ENCODE data around the gene CLDN6. TPM values are rescaled to one million over a fixed set of nuclear protein-coding genes. Genes with fewer than 3 reads are reported as not detected.

The CLDN6 gene
- total and polyA plus RNA-seq, 9 of the 15 experiments (the other 6 are each of a cell fraction or from before 2014, with no cell fraction given), result 0.22 to 0.75 (median 0.38) TPM; not detected in 3

DNA sequence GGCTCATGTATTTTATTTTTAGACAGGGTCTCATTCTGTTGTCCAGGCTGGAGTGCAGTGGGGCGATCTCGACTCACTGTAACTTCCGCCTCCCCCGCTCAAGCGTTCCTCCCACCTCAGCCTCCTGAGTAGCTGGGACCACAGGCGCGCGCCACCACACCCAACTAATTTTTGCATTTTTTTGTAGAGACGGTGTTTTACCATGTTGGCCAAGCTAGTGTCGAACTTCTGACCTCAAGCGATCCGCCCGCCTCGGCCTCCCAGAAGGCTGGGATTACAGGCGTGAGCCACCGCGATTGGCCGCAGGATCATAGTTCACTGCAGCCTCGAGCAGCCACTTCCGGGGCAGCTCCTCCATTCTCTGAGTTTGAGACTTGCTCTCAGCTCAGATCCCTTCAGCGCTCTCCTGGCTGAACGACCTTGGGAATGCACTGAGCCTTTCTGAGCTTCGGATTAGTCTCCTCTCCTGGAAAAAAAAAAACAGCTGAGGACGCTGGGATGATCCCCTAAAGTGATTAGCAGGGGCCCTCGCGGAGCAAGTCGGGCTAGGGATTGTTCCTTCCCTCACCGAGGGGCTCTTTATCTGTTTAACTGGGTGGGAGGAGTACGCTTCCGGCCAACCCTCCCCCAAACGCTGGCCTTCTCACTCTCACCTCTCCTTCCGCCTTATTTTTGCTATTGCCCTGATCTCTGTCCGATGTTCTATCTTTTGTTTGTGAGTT lies 36.6 kb downstream of the CLDN6 start (continued):
- TF ChIP-seq ZNF695 (CRISPR knock-in tag; IDR thresholded peaks at IDR 0.05), result no peak
- TF ChIP-seq, protein P1, sequence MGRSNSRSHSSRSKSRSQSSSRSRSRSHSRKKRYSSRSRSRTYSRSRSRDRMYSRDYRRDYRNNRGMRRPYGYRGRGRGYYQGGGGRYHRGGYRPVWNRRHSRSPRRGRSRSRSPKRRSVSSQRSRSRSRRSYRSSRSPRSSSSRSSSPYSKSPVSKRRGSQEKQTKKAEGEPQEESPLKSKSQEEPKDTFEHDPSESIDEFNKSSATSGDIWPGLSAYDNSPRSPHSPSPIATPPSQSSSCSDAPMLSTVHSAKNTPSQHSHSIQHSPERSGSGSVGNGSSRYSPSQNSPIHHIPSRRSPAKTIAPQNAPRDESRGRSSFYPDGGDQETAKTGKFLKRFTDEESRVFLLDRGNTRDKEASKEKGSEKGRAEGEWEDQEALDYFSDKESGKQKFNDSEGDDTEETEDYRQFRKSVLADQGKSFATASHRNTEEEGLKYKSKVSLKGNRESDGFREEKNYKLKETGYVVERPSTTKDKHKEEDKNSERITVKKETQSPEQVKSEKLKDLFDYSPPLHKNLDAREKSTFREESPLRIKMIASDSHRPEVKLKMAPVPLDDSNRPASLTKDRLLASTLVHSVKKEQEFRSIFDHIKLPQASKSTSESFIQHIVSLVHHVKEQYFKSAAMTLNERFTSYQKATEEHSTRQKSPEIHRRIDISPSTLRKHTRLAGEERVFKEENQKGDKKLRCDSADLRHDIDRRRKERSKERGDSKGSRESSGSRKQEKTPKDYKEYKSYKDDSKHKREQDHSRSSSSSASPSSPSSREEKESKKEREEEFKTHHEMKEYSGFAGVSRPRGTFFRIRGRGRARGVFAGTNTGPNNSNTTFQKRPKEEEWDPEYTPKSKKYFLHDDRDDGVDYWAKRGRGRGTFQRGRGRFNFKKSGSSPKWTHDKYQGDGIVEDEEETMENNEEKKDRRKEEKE (IDR thresholded peaks at IDR 0.05; ENCODE audit: borderline replicate concordance in 1 of 2, control insufficient read depth in 1 of 2, low read depth in 2 of 2, low read length in 1 of 2), result no peak
- TF ChIP-seq ZNF23 (CRISPR knock-in tag; IDR thresholded peaks at IDR 0.05), result no peak
- no peak for TF ChIP-seq ZNF830 (CRISPR knock-in tag; IDR thresholded peaks at IDR 0.05)
- TF ChIP-seq ZNF696 (CRISPR knock-in tag; conservative IDR thresholded peaks at IDR 0.05), result no peak
- no peak for TF ChIP-seq DDX20 (tag; IDR thresholded peaks at IDR 0.05; ENCODE audit: low read depth)
- TF ChIP-seq SMARCE1 (IDR thresholded peaks at IDR 0.05), result 0 out of 2 replicates have a peak, but pooled peaks have one; percentile 33
- TF ChIP-seq ZKSCAN8 (CRISPR knock-in tag; IDR thresholded peaks at IDR 0.05), result no peak
- no peak for TF ChIP-seq ZBTB8A (IDR thresholded peaks at IDR 0.05; ENCODE audit: partially characterized antibody)
- TF ChIP-seq TRIM25 (IDR thresholded peaks at IDR 0.05; ENCODE audit: borderline replicate concordance), result 0 out of 2 replicates have a peak, but pooled peaks have one; percentile 57
- no peak for TF ChIP-seq DIDO1 (tag; IDR thresholded peaks at IDR 0.05; ENCODE audit: low read depth)
- no peak for TF ChIP-seq ZNF282 (CRISPR knock-in tag; IDR thresholded peaks at IDR 0.05)
- TF ChIP-seq ZNF354B (CRISPR knock-in tag; IDR thresholded peaks at IDR 0.05), result no peak
- peak; percentile 86 for TF ChIP-seq NR2C1 (IDR thresholded peaks at IDR 0.05)
- TF ChIP-seq NR2C1 (tag; IDR thresholded peaks at IDR 0.05), result peak; percentile 89
- TF ChIP-seq, protein P2, sequence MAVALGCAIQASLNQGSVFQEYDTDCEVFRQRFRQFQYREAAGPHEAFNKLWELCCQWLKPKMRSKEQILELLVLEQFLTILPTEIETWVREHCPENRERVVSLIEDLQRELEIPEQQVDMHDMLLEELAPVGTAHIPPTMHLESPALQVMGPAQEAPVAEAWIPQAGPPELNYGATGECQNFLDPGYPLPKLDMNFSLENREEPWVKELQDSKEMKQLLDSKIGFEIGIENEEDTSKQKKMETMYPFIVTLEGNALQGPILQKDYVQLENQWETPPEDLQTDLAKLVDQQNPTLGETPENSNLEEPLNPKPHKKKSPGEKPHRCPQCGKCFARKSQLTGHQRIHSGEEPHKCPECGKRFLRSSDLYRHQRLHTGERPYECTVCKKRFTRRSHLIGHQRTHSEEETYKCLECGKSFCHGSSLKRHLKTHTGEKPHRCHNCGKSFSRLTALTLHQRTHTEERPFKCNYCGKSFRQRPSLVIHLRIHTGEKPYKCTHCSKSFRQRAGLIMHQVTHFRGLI (CRISPR knock-in tag; IDR thresholded peaks at IDR 0.05), result no peak
- 0 out of 2 replicates have a peak, but pooled peaks have one; percentile 13 for TF ChIP-seq FOSL1 (tag; conservative IDR thresholded peaks at IDR 0.05)
- no peak for TF ChIP-seq ZNF507 (tag; conservative IDR thresholded peaks at IDR 0.05)
- TF ChIP-seq FOXK1 (CRISPR knock-in tag; IDR thresholded peaks at IDR 0.05; ENCODE audit: borderline replicate concordance), result no peak
- no peak for TF ChIP-seq HDAC6 (IDR thresholded peaks at IDR 0.05; ENCODE audit: low read depth, low read length)
- peak; percentile 53 for TF ChIP-seq HLTF (IDR thresholded peaks at IDR 0.05)
- TF ChIP-seq EGR1 (conservative IDR thresholded peaks at IDR 0.05), result peak; percentile 79

Data from K562 (cell line).